HepG2 (cell line): Measurements from ENCODE around the gene SYCE1L. TPM values are rescaled to one million over a fixed set of nuclear protein-coding genes. Genes with fewer than 3 reads are reported as not detected.
A peak's percentile ranks its signal among the peaks of the same experiment; 100 is the strongest.

Source experiments
- ATAC-seq: fragments of 200-7000 bp; cut with Tn5 transposase; 3 replicates; pipeline ENCODE4 v1.9.1; 2020; ENCODE audit warnings: mild to moderate bottlenecking, moderate library complexity
- BruUV-seq: library from RNA; stranded (reverse); fragments of 400-500 nt; replicated peaks from 2 replicates; lab custom pipeline; 2021; lab: Mats Ljungman, UMichigan
- CTCF ChIA-PET: fragments of 300-600 bp; formaldehyde crosslinking; extraction: SDS; loops from one replicate; lab custom pipeline; 2021; ENCODE audit warnings: low total read pairs, inconsistent platforms, low intra/inter-chr PET ratio; lab: Yijun Ruan, JAX
- POLR2A ChIA-PET: fragments of 350-600 bp; sonication (Branson Sonifier 250); formaldehyde crosslinking; loops from one replicate; lab custom pipeline; 2020; ENCODE audit warnings: antibody characterized with exemption, inconsistent platforms; lab: Yijun Ruan, JAX
- DNase-seq: peaks from one replicate; pipeline ENCODE4 v3.0.0-alpha.2; 2015; ENCODE audit warnings: low spot score
- FAIRE-seq: peaks from 3 replicates; lab custom pipeline; 2011; peaks lifted over from hg19 to GRCh38; lab: Jason Lieb, UNC
- H2AFZ ChIP-seq: one replicate; pipeline ENCODE4 v1.6.1; 2011; ENCODE audit warnings: low read length, inconsistent platforms
- H3K27ac ChIP-seq: fragments of 300-600 bp; 3 replicates; pipeline ENCODE4 v1.8.0; 2011; ENCODE audit warnings: mixed run types, mild to moderate bottlenecking, mixed read lengths, low read length, inconsistent platforms; ENCODE audit not compliant: insufficient read depth; ENCODE audit errors: extremely low read length
- H3K27me3 ChIP-seq, 2 experiments: fragments of 200-600 bp in 1 of 2; 2 replicates in 1 of 2; 3 replicates in 1 of 2; pipeline versions ENCODE4 v1.6.0 to v1.8.0; 2011; ENCODE audit warnings: low read length in 2 of 2, mild to moderate bottlenecking in 2 of 2, moderate library complexity in 2 of 2, inconsistent platforms in 1 of 2; ENCODE audit not compliant: insufficient read depth in 2 of 2, control insufficient read depth in 1 of 2
- H3K36me3 ChIP-seq, 2 experiments: fragments of 200-600 bp in 1 of 2; replicated peaks in 1 of 2; 2 replicates in 1 of 2; 3 replicates in 1 of 2; pipeline versions ENCODE4 v1.5.1 to v1.8.0; 2011; ENCODE audit warnings: low read length in 2 of 2, inconsistent platforms in 1 of 2; ENCODE audit not compliant: insufficient read depth in 2 of 2, control insufficient read depth in 1 of 2
- H3K4me1 ChIP-seq: 2 replicates; pipeline ENCODE4 v1.5.1; 2012; ENCODE audit warnings: low read length, inconsistent platforms; ENCODE audit not compliant: insufficient read depth
- H3K4me2 ChIP-seq: 2 replicates; pipeline ENCODE4 v1.6.0; 2011; ENCODE audit warnings: low read depth, low read length, inconsistent platforms
- H3K4me3 ChIP-seq, 3 experiments: fragments of 200-600 bp in 1 of 3; sonication (generic), shearing (Covaris generic) in 1 of 3; replicated peaks in 1 of 3; 2 replicates each; pipeline ENCODE4 v1.5.1; 2011 to 2016; ENCODE audit warnings: low read length in 3 of 3, inconsistent platforms in 2 of 3, low read depth in 2 of 3, mild to moderate bottlenecking in 2 of 3, control low read depth in 1 of 3, mixed read lengths in 1 of 3; ENCODE audit not compliant: insufficient read depth in 1 of 3
- H3K79me2 ChIP-seq: one replicate; pipeline ENCODE4 v1.6.1; 2011; ENCODE audit warnings: low read length, inconsistent platforms; ENCODE audit not compliant: insufficient read depth
- H3K9ac ChIP-seq: 2 replicates; pipeline ENCODE4 v1.6.0; 2011; ENCODE audit warnings: mild to moderate bottlenecking, low read depth, low read length, inconsistent platforms; ENCODE audit not compliant: insufficient read depth
- H3K9me3 ChIP-seq: 2 replicates; pipeline ENCODE4 v1.5.1; 2012; ENCODE audit warnings: mild to moderate bottlenecking, low read length
- H4K20me1 ChIP-seq: 2 replicates; pipeline ENCODE4 v1.6.0; 2011; ENCODE audit warnings: inconsistent platforms, mild to moderate bottlenecking, low read length, moderate library complexity; ENCODE audit not compliant: insufficient read depth
- CEBPB ChIP-seq: IDR thresholded peaks from 2 replicates; pipeline ENCODE4 v1.6.1; 2011; ENCODE audit warnings: low read depth, low read length, improper control_type of control experiment, borderline replicate concordance
- MAF1 ChIP-seq: sonication (generic); formaldehyde crosslinking; IDR thresholded peaks from 2 replicates; pipeline ENCODE4 v1.5.0; 2020; ENCODE audit warnings: missing genetic modification reagents, borderline replicate concordance
- MBD4 ChIP-seq: IDR thresholded peaks from 2 replicates; pipeline ENCODE4 v1.6.1; 2012; ENCODE audit warnings: low read length, inconsistent platforms, borderline replicate concordance
- NR1H2 ChIP-seq: sonication (generic); formaldehyde crosslinking; IDR thresholded peaks from 2 replicates; pipeline ENCODE4 v1.8.1; 2022; ENCODE audit warnings: low read depth, missing genetic modification reagents, borderline replicate concordance
- PAF1 ChIP-seq: IDR thresholded peaks from 2 replicates; pipeline ENCODE4 v1.6.1; 2016; ENCODE audit warnings: missing genetic modification reagents, missing compliant biosample characterization
- ZNF709 ChIP-seq: sonication (generic); formaldehyde crosslinking; IDR thresholded peaks from 2 replicates; pipeline ENCODE4 v1.5.0; 2020; ENCODE audit warnings: mild to moderate bottlenecking, missing genetic modification reagents
- WGBS: methylation state at CpG from one replicate; pipeline ENCODE4 v1.1.6; 2017; ENCODE audit warnings: low lambda C conversion rate; 5-methylcytosine and 5-hydroxymethylcytosine counted together
- in situ Hi-C: cut with HindIII; loops from 2 replicates; pipeline ENCODE4 v1.10.0; 2017; ENCODE audit warnings: low pct_unique_long_range_greater_than_20kb; ENCODE audit not compliant: extremely low pct_ligation_motif_present
- intact Hi-C: fragments of 100-400 bp; cut with micrococcal nuclease; formaldehyde crosslinking; loops from one replicate; pipeline ENCODE4 v1.10.0; 2022; ENCODE audit not compliant: unreplicated experiment
- polyA plus RNA-seq, 8 experiments: library from polyadenylated mRNA; depleted of rRNA in 3 of 8; stranded (reverse) in 7 of 8; unstranded in 1 of 8; fragments of >200 nt; fragmentation: Illumina TruSeq in 4 of 8; extraction: Trizol in 4 of 8; gene quantifications; 2 replicates each; pipeline versions ENCODE4 v1.2.1 to v1.2.3, GENCODE V29; 2011 to 2016; ENCODE audit warnings: low read depth in 4 of 8, missing spikeins in 1 of 8, mixed read lengths in 1 of 8; ENCODE audit not compliant: insufficient read depth in 1 of 8
- total RNA-seq, 5 experiments: library from RNA; depleted of rRNA; stranded (reverse); fragments of >200 nt; fragmentation: Illumina TruSeq; extraction: Trizol; gene quantifications; 2 replicates each; pipeline ENCODE4 v1.2.3, GENCODE V29; 2016; ENCODE audit warnings: low read depth in 1 of 5
- TF ChIP-seq, protein P1 (sequence below): sonication (generic); formaldehyde crosslinking; IDR thresholded peaks from 2 replicates; pipeline ENCODE4 v1.4.0; 2020; ENCODE audit warnings: missing genetic modification reagents
- TF ChIP-seq, protein P2 (sequence below): sonication (generic); formaldehyde crosslinking; conservative IDR thresholded peaks from 2 replicates; pipeline ENCODE4 v1.8.1; 2023; ENCODE audit warnings: missing genetic modification reagents

The SYCE1L gene
- total and polyA plus RNA-seq, 2 of the 13 experiments (the other 11 are each of a cell fraction or from before 2014, with no cell fraction given), result 0.22 TPM; not detected in 1

DNA sequence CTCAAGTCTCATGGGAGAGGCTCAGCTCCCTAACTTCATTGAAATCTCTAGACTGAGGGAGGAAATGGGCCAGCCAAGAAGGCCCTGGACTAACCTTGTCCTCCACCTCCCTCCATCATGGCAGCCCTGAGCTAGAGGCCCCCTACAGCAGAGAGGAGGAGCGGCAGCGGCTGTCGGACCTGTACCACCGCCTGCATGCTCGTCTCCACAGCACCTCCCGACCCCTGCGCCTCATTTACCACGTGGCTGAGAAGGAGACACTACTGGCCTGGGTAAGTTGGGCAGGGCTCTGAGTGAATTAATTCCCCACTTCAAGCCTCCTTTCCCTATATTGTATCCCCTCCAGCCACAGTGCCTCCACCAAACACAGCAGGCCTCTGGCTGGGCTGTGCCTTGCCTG is 3.8 kb upstream of the SYCE1L start (continued):
- TF ChIP-seq, protein P1, sequence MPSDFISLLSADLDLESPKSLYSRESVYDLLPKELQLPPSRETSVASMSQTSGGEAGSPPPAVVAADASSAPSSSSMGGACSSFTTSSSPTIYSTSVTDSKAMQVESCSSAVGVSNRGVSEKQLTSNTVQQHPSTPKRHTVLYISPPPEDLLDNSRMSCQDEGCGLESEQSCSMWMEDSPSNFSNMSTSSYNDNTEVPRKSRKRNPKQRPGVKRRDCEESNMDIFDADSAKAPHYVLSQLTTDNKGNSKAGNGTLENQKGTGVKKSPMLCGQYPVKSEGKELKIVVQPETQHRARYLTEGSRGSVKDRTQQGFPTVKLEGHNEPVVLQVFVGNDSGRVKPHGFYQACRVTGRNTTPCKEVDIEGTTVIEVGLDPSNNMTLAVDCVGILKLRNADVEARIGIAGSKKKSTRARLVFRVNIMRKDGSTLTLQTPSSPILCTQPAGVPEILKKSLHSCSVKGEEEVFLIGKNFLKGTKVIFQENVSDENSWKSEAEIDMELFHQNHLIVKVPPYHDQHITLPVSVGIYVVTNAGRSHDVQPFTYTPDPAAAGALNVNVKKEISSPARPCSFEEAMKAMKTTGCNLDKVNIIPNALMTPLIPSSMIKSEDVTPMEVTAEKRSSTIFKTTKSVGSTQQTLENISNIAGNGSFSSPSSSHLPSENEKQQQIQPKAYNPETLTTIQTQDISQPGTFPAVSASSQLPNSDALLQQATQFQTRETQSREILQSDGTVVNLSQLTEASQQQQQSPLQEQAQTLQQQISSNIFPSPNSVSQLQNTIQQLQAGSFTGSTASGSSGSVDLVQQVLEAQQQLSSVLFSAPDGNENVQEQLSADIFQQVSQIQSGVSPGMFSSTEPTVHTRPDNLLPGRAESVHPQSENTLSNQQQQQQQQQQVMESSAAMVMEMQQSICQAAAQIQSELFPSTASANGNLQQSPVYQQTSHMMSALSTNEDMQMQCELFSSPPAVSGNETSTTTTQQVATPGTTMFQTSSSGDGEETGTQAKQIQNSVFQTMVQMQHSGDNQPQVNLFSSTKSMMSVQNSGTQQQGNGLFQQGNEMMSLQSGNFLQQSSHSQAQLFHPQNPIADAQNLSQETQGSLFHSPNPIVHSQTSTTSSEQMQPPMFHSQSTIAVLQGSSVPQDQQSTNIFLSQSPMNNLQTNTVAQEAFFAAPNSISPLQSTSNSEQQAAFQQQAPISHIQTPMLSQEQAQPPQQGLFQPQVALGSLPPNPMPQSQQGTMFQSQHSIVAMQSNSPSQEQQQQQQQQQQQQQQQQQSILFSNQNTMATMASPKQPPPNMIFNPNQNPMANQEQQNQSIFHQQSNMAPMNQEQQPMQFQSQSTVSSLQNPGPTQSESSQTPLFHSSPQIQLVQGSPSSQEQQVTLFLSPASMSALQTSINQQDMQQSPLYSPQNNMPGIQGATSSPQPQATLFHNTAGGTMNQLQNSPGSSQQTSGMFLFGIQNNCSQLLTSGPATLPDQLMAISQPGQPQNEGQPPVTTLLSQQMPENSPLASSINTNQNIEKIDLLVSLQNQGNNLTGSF, result no peak
- TF ChIP-seq MAF1 (CRISPR knock-in tag) (no peak), PAF1 (no peak), MBD4 (no peak)
- TF ChIP-seq, protein P2, sequence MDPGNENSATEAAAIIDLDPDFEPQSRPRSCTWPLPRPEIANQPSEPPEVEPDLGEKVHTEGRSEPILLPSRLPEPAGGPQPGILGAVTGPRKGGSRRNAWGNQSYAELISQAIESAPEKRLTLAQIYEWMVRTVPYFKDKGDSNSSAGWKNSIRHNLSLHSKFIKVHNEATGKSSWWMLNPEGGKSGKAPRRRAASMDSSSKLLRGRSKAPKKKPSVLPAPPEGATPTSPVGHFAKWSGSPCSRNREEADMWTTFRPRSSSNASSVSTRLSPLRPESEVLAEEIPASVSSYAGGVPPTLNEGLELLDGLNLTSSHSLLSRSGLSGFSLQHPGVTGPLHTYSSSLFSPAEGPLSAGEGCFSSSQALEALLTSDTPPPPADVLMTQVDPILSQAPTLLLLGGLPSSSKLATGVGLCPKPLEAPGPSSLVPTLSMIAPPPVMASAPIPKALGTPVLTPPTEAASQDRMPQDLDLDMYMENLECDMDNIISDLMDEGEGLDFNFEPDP, result no peak
- TF ChIP-seq, all 625 proteins: peak for 0

DNA sequence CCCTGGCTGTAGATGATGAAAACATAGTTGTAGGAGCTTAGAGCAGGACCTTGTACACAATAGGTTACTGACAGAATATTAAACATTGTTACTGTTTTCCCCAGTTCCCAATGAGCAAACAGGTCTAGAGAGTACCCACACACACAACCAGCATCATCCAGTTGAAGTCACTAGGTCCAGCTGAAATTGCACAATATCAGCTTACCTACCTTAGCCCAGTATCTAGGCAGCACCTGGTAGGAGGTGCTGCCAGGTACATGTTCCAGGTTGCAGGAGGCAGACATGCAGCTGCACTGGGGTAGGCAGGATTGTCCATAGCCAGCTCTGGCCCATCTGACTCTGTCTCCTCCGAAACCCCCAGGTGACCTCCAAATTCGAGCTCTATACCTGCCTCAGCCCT is 1.5 kb upstream of the SYCE1L start:
- no peak overlapping the region for H3K9ac ChIP-seq
- H2AFZ ChIP-seq, result no peak overlapping the region
- H3K27ac ChIP-seq, result no peak overlapping the region
- H3K4me1 ChIP-seq, result peaks cover 2% of the 10 kb centered on the region
- BruUV-seq, result no TSS peak
- H3K27me3 ChIP-seq, result no peaks in the 10 kb centered on the region
- no peaks in the 10 kb centered on the region for H3K9me3 ChIP-seq
- ATAC-seq, result no peak
- H4K20me1 ChIP-seq, result no peaks in the 10 kb centered on the region
- no peak for DNase-seq
- intact Hi-C loops, result loop anchor here (10.0 kb wide), 1 partner anchor 1537 kb away; no protein-coding TSS in a partner anchor
- TF ChIP-seq NR1H2 (CRISPR knock-in tag) (no peak), ZNF709 (no peak), CEBPB (peak; percentile 71; the same call in 1 of the 2 replicates)
- ChIA-PET POLR2A (no interaction called here), CTCF (no interaction called here)
- 83% methylated on average over 1 of the region's 2 CpGs for WGBS
- no peak overlapping the region for H3K4me2 ChIP-seq
- peaks cover 24 to 58% of the 10 kb centered on the region in 2 experiments for H3K36me3 ChIP-seq
- in situ Hi-C loops, result no loop called here
- H3K79me2 ChIP-seq, result peaks cover 6% of the 10 kb centered on the region
- H3K4me3 ChIP-seq, result no peak overlapping the region
- no peak for FAIRE-seq
